T-helper 2 cell treated with Interferon-gamma antibody and Interleukin-4, amounts not matched to agents 5 μg/mL and 100 μg/mL, for 36 hours (primary cell): ENCODE measurements around the gene BDNF.

Source experiments
- DNase-seq: peaks from one replicate; pipeline ENCODE4 v3.0.0; 2021; ENCODE audit warnings: low spot score
- H3K27ac Mint-ChIP-seq: one replicate; pipeline ENCODE4 v1.8.0; 2021; ENCODE audit warnings: mild to moderate bottlenecking, mixed read lengths
- H3K27me3 Mint-ChIP-seq: one replicate; pipeline ENCODE4 v1.8.0; 2021; ENCODE audit warnings: low read depth, mixed read lengths
- H3K36me3 Mint-ChIP-seq: one replicate; pipeline ENCODE4 v1.8.0; 2021; ENCODE audit warnings: low read depth, mixed read lengths
- H3K4me1 Mint-ChIP-seq: one replicate; pipeline ENCODE4 v1.8.0; 2021; ENCODE audit warnings: low read depth, mixed read lengths
- H3K4me3 Mint-ChIP-seq: one replicate; pipeline ENCODE4 v1.8.0; 2022; ENCODE audit warnings: mild to moderate bottlenecking, moderate library complexity, mixed read lengths
- H3K9me3 Mint-ChIP-seq: one replicate; pipeline ENCODE4 v1.8.0; 2021; ENCODE audit warnings: mixed read lengths

The BDNF gene

DNA sequence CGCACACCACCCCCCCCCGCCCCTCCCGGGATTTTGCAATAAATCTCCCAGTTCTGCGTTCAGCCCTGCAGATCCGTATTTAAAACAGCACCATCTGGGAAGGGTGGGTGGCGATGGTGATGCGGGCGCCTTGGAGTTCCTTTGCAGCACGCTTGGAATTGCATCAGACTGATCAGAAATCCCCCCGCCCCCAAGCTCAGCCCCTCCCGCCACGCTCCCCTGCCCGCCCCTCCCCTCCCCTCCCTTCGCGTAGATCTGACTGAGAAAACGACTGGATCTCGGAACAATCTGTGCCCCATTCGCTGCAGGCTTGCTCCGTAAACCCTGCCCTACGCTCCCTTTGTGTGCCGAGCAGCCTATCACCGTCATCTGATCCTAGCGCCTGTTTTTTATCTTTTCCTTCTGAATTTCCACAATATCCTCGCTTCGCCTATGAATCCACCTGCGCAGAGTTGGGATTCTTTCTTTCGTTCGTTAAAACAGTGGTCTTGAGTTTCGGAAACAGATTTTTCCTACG is 18.1 kb upstream of the BDNF start:
- H3K36me3 Mint-ChIP-seq = no peaks in the 10 kb centered on the region
- peaks cover 52% of the 10 kb centered on the region for H3K27me3 Mint-ChIP-seq
- no peak for DNase-seq
- no peak overlapping the region for H3K27ac Mint-ChIP-seq
- peaks cover 12% of the 10 kb centered on the region for H3K9me3 Mint-ChIP-seq
- H3K4me1 Mint-ChIP-seq = peaks cover 2% of the 10 kb centered on the region
- H3K4me3 Mint-ChIP-seq = no peak overlapping the region

GRCh38 chr11:27717801-27718229 is 17.6 kb upstream of the BDNF start:
- Mint-ChIP-seq H3K36me3 (no peaks in the 10 kb centered on the region), H3K9me3 (peaks cover 12% of the 10 kb centered on the region), H3K4me1 (peaks cover 2% of the 10 kb centered on the region), H3K27me3 (peaks cover 46% of the 10 kb centered on the region), H3K4me3 (no peak overlapping the region), H3K27ac (no peak overlapping the region)
- DNase-seq = no peak

DNA sequence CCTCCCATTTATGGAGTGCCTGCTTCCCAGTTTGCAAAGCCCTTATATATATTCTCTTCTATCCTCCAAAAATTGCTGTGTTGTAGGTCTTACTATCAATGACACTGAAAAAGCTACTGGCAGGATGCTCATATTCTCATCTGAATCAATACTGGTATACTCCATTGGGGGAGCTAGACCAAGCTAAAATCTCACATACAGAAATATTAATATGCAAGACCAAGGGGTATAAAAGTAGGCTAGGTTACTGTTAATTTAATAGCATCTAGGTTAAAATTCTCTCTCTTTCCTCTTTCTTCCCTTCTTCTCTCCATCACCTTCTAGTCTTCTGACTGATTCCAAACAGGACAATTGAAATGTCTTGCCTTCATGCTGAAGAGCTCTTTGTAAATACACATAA is 17.1 kb upstream of the BDNF start:
- H3K9me3 Mint-ChIP-seq = peaks cover 12% of the 10 kb centered on the region
- H3K4me3 Mint-ChIP-seq = no peak overlapping the region
- peaks cover 2% of the 10 kb centered on the region for H3K4me1 Mint-ChIP-seq
- DNase-seq = no peak
- no peaks in the 10 kb centered on the region for H3K36me3 Mint-ChIP-seq
- peaks cover 46% of the 10 kb centered on the region for H3K27me3 Mint-ChIP-seq
- no peak overlapping the region for H3K27ac Mint-ChIP-seq

GRCh38 chr11:27716835-27717234 is 16.6 kb upstream of the BDNF start:
- Mint-ChIP-seq H3K4me3 (no peak overlapping the region), H3K27me3 (peaks cover 40% of the 10 kb centered on the region), H3K4me1 (peaks cover 2% of the 10 kb centered on the region), H3K9me3 (peaks cover 12% of the 10 kb centered on the region), H3K36me3 (no peaks in the 10 kb centered on the region), H3K27ac (no peak overlapping the region)
- no peak for DNase-seq

DNA sequence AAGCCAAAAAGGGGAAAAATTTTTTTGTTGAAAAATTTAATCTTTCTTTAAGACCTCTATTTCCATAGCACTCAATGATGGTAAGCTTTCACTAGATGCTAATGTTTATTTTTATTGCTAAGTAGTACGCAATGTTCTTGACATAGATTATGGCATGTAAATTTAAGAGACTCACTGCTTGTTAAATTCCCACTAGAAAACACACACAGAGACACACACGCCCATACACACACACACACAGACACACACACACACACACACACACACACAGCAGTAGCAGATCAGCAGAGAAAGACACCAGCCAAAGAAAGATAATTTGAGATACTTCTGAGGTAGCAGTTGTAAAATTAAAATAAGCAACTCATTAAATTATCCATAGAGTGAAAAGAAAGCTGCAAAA is 16.0 kb upstream of the BDNF start:
- H3K36me3 Mint-ChIP-seq = no peaks in the 10 kb centered on the region
- no peak overlapping the region for H3K4me3 Mint-ChIP-seq
- H3K27me3 Mint-ChIP-seq = peaks cover 34% of the 10 kb centered on the region
- peaks cover 11% of the 10 kb centered on the region for H3K9me3 Mint-ChIP-seq
- no peak overlapping the region for H3K27ac Mint-ChIP-seq
- no peak for DNase-seq
- H3K4me1 Mint-ChIP-seq = peaks cover 2% of the 10 kb centered on the region

DNA sequence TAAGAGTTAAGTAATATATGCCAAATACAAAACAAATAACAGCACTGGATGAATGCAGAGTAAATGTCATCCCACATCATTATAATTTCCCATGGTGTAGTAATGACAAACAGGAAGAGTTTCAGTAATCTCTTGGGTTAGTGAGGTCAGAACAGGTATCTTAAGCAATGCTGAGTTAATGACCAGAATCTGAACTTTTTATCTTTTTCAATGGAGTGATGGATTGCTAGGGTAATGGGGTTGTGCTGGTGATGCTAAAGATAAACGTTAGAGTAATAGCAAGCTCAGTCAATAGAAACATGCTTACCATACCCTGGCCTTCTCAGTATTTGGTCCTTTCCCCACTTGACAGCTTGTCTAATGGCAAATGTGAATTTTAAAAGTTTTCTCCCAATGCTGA is 11.5 kb upstream of the BDNF start:
- Mint-ChIP-seq H3K4me3 (no peak overlapping the region), H3K27ac (no peak overlapping the region), H3K36me3 (no peaks in the 10 kb centered on the region), H3K9me3 (no peaks in the 10 kb centered on the region), H3K4me1 (no peaks in the 10 kb centered on the region), H3K27me3 (peaks cover 7% of the 10 kb centered on the region)
- DNase-seq = no peak

DNA sequence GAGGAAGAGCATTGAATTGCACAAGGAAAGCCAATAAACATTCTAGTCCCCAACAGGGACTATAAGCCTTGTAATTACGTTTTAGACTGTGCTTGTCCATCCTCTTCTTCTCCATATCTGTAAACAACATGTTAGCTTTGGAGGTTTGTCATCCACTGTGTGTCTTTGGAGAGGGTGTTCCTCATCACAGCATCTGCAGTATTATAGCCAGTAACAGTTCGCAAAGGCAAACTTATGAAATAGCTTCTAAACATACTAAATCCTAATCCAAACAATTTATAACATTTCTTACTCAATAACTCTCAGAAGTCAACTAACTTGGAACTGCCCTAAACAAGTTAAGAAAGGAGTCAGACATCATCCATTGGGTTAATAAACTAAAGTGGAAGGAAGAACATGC is 10.3 kb upstream of the BDNF start:
- no peak overlapping the region for H3K27ac Mint-ChIP-seq
- peaks cover 10% of the 10 kb centered on the region for H3K27me3 Mint-ChIP-seq
- H3K36me3 Mint-ChIP-seq = no peaks in the 10 kb centered on the region
- H3K4me3 Mint-ChIP-seq = no peak overlapping the region
- no peak for DNase-seq
- H3K9me3 Mint-ChIP-seq = no peaks in the 10 kb centered on the region
- no peaks in the 10 kb centered on the region for H3K4me1 Mint-ChIP-seq

- no peak for DNase-seq
- H3K4me1 Mint-ChIP-seq = no peaks in the 10 kb centered on the region
- H3K36me3 Mint-ChIP-seq = no peaks in the 10 kb centered on the region
- H3K27me3 Mint-ChIP-seq = peaks cover 21% of the 10 kb centered on the region
- H3K27ac Mint-ChIP-seq = no peak overlapping the region
- H3K9me3 Mint-ChIP-seq = no peaks in the 10 kb centered on the region
- no peak overlapping the region for H3K4me3 Mint-ChIP-seq
These were observed 7.4 kb upstream of the BDNF start for GRCh38 chr11:27707676-27708075.

GRCh38 chr11:27705873-27706820 is 5.9 kb upstream of the BDNF start:
- H3K9me3 Mint-ChIP-seq = no peaks in the 10 kb centered on the region
- no peak overlapping the region for H3K4me3 Mint-ChIP-seq
- peaks cover 36% of the 10 kb centered on the region for H3K27me3 Mint-ChIP-seq
- no peaks in the 10 kb centered on the region for H3K36me3 Mint-ChIP-seq
- H3K27ac Mint-ChIP-seq = no peak overlapping the region
- H3K4me1 Mint-ChIP-seq = peaks cover 5% of the 10 kb centered on the region
- DNase-seq = no peak

DNA sequence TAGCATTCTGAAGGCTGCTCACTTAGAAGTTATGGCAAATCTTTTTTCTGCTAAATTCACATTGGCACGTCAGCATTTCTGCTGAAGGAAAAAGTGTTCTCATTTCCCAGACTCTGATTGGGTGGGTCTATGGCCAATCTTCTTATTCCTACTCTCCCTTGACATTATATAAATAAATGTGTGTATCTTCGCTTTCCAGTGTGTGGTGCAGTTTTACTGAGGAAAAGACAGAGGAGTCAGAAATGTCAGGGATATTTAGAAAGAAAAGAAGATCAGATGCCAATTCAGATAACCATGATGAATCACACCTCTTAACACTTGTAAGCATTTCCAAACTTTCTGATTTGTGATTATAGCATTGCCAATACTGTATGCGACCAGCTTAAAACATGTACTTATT is 3.2 kb upstream of the BDNF start:
- Mint-ChIP-seq H3K4me3 (no peak overlapping the region), H3K4me1 (peaks cover 16% of the 10 kb centered on the region), H3K27ac (no peak overlapping the region), H3K36me3 (no peaks in the 10 kb centered on the region), H3K9me3 (no peaks in the 10 kb centered on the region), H3K27me3 (peaks cover 56% of the 10 kb centered on the region)
- DNase-seq = no peak

DNA sequence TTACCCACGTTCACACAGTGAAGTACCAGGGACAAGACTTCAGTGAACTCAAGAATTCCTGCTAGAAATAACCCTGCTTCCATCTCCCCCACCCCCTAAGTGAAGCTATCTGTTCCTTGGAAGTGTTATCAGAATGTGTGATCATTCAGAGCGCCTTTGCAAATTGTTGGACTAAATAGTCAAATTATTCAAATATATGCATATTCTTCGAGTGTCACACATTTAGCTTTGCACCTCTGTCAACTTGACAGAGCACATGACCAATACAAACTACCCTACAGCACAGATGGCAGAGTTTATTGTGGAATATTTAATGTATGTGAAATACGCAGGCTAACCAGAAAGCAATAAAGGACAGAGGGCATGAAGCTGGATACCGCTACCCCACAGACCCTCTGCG is 2.6 kb upstream of the BDNF start:
- H3K4me3 Mint-ChIP-seq = no peak overlapping the region
- H3K27me3 Mint-ChIP-seq = peaks cover 59% of the 10 kb centered on the region
- DNase-seq = no peak
- H3K9me3 Mint-ChIP-seq = no peaks in the 10 kb centered on the region
- no peaks in the 10 kb centered on the region for H3K36me3 Mint-ChIP-seq
- H3K27ac Mint-ChIP-seq = no peak overlapping the region
- peaks cover 16% of the 10 kb centered on the region for H3K4me1 Mint-ChIP-seq

GRCh38 chr11:27701355-27702105 is 1.3 kb upstream of the BDNF start:
- H3K4me1 Mint-ChIP-seq = peaks cover 16% of the 10 kb centered on the region
- DNase-seq = no peak
- H3K36me3 Mint-ChIP-seq = no peaks in the 10 kb centered on the region
- no peak overlapping the region for H3K27ac Mint-ChIP-seq
- H3K27me3 Mint-ChIP-seq = peaks cover 63% of the 10 kb centered on the region
- no peaks in the 10 kb centered on the region for H3K9me3 Mint-ChIP-seq
- H3K4me3 Mint-ChIP-seq = peak overlapping the region; percentile 74

DNA sequence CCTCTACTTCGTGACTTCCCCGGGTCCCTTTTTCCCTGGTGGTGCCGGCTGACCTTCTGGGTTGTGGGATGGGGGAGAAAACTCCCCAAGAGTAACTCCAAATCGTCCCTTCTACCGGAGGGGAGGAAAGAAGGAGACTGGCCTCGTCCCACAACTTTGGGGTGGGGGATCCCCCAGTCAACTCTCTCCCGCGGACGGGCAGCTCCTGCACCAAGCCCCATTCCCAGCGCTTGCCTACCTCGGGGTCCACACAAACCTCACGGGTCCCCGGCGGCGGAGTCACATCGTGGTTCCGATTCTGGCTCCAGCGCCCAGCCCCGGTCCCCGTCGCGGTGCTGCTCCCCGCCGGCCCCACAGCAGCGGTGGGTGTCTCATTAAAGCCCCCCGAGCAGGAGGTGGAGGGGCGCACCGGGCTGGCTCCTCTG is 317 bp downstream of the BDNF start:
- Mint-ChIP-seq H3K9me3 (no peaks in the 10 kb centered on the region), H3K4me3 (no peak overlapping the region), H3K27me3 (peaks cover 68% of the 10 kb centered on the region), H3K4me1 (peaks cover 16% of the 10 kb centered on the region), H3K36me3 (no peaks in the 10 kb centered on the region), H3K27ac (no peak overlapping the region)
- no peak for DNase-seq

- Mint-ChIP-seq H3K27ac (no peak overlapping the region), H3K9me3 (no peaks in the 10 kb centered on the region), H3K4me3 (peak overlapping the region; percentile 26), H3K36me3 (no peaks in the 10 kb centered on the region), H3K4me1 (peaks cover 16% of the 10 kb centered on the region), H3K27me3 (peaks cover 65% of the 10 kb centered on the region)
- no peak for DNase-seq
These were observed 871 bp downstream of the BDNF start for GRCh38 chr11:27699242-27699925.
